ENCODE data around the gene LNP1.

GRCh38 chr3:100468676-100469075, 67.3 kb downstream of the LNP1 start:
- TF ChIP-seq POLR2A (IDR thresholded peaks at IDR 0.05) (no peak), CTCF (IDR thresholded peaks at IDR 0.05 in 4 of 5, conservative IDR thresholded peaks at IDR 0.05 in 1 of 5) (no peak)
